DMS153 (cell line): ENCODE measurements around the gene PGAM5.
"Not testable (repeated sequence)": the region's sequence is repeated elsewhere in the genome, so short reads cannot be mapped to it uniquely, and the experiment has no call there.

Source experiments
- DNase-seq: peaks from one replicate; lab custom pipeline; 2025; lab: John Stamatoyannopoulos, UW

Gene PGAM5

DNA sequence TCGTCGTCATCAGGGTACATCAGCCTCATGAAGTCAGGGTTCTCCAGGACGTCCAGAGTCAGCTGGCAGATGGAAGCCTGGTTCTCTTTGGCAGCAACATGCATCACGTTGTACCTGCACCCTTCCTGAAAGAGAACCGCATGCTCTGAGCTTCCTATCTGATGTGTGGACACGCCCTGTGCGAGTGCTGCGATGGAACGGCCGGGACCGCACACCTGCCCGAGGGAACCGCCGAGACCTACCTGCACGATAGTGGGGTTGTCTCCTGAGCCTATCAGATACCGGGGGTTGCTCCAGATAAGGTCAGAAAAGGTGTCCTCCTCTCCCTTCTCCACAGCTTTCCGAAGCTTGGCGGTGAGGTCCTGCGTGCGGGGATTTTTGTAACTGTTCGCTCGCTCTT is 37.3 kb downstream of the PGAM5 start:
- no peak for DNase-seq

DNA sequence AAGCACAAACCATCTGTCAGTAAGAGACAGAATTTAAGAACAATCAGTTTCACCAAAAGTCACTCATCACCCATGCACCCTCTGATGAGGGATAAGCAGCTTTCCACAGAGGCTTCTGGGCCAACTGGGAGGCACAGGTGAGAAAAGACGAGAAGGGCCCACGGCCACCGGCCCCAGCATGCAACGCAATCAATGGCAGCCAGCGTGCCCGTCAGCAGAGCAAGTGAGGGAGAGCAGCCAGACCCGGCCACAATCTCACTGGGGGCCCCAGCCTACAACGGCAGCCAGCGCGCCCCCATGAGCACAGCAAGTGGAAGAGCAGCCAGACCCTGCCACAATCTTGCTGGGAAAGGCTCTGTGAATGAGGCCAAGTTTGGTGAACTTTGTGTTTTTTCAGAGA is 37.7 kb downstream of the PGAM5 start:
- DNase-seq = no peak

DNA sequence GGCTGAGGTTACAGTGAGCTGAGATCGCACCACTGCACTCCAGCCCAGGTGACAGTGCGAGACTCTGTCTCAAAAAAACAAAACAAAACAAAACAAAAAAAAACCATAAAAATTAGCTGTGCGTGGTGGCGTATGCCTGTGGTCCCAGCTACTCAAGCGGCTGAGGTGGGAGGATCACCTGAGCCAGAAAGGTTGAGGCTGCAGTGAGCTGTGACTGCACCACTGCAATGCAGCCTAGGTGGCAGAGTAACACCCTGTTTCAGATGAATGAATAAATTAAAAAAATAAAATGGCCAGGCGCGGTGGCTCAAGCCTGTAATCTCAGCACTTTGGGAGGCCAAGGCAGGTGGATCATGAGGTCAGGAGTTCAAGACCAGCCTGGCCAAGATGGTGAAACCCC is 43.0 kb downstream of the PGAM5 start:
- DNase-seq = not testable (repeated sequence)

GRCh38 chr12:132754160-132754932 is 43.7 kb downstream of the PGAM5 start:
- no peak for DNase-seq

- not testable (repeated sequence) for DNase-seq
Measured at GRCh38 chr12:132758825-132759224, 48.2 kb downstream of the PGAM5 start.

DNA sequence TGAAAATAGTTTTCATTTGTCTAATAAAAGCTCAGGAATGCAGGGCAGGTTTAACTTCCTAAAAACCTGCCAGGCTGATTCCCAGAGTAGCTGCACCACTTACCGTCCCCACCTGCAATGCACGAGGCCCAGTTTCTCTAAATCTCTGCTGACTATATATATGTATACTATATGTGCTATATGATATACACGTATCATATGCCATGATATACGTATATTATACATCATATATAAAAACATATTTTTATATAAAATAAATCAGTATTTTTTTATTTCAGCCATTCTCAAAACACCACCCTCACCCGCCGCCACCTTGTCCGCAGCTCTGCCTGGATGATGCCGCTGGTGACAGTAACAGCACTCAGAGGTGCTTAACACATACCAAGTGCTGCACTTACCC is 48.7 kb downstream of the PGAM5 start:
- no peak for DNase-seq

GRCh38 chr12:132761032-132761920 is 50.6 kb downstream of the PGAM5 start, which contains the start of gene ANKLE2:
Gene ANKLE2, minus strand, starts transcription at chr12:132761832. Its CDS starts 34 bp downstream, at chr12:132761798.
- DNase-seq = peak; percentile 5

DNA sequence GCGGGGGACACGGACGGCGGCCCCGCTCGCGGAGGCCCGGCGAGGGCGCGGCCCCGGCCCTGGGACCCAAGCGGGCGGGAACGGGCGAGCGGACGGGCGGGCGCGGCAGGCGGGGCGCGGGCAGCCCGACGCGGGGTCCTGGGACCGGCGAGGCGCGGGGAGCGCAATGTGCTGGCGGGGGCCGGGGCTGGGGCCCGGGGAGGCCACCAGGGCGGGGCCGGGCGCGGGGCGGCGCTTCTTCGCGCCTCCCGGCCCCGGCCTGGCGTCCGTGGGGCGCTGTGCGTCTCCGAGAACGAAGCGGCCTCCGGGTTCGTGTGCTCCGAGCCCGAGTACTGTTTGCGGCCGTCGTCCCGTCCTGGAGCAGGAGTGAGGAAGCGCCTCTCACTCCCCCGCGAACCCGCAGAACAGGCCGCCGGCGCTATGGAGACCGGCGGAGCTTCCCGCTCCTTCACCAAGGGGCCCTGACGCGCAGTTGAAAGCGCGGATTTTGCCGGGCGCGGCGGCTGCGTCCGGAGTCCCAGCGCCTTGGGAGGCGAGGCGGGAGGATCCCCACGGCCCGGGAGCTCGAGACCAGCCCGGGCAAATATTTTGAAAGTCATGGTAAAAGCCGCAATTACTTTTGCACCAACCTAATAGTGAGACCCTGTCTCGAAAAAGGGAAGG is 51.4 kb downstream of the PGAM5 start:
- DNase-seq = peak; percentile 72

- no peak for DNase-seq
Measured at GRCh38 chr12:132764231-132764630, 53.6 kb downstream of the PGAM5 start.

- no peak for DNase-seq
Measured at GRCh38 chr12:132765361-132765760, 54.7 kb downstream of the PGAM5 start.

DNA sequence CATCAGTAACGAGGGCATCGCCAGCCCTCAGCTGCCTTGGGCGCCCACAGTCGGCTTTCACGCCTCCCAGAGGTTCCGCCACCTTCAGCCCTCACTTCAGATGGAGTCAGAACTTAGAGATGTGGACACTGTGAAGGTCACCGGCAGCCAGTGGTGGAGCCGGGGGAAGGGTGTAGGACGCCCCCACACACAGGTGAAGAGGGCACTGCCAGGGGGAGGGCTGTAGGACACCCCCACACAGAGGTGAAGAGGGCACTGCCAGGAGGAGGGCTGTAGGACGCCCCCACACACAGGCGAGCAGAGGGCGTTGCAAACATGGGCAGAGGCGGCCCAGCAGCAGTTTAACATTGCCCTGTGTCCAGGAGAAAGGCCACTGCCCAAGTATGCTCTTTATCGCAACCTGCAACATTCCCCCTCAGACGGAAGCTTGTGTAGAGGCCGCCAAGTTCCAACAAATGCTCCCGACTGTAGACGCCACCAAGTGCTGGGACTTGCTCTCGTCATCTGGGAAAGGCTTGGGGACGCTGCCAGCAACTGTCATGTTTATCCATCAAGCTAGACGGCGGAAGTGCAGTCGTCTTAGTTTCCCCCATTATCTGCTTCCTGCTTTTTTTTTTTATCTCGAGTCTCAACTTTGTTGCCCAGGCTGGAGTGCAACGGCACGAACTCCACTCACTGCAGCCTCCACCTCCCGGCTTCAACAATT is 55.9 kb downstream of the PGAM5 start:
- DNase-seq = peak; percentile 58

DNA sequence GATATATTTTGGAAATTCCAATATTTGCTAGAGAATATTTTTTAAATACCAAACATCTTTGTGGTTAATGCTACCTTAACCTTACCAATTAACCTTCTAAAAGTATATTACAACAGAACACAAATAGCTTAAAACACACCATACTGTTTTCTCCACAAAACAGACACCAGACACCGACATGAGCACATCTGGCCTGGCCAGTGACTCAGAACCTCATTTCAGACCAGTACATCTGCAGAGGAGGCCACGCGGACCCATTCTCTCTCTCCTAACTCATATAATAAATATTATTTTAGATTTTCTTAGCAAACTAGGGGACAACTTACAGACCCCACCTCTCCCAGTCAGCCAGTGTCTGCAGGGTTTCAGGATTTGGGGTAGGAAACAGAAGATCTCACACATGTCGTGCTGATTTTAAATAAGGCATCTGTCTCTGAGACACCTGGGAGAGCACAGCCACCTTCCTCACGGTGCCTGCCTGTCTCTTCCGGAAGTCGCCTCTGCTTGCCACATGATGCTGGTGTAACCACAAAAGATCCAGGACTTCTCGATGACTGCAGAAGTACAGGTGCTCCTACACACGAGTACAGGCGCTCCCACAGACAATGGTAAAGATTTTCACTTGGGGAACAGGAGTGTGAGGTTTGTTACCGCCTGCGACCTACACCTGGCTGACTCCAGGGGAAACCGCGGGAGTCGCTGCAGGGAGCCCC is 60.6 kb downstream of the PGAM5 start:
- DNase-seq = no peak
